Loucy (cell line): ENCODE results near the gene GRN.

ENCODE experiments used
- H2AFZ ChIP-seq: fragments of 200-600 bp; sonication (generic); 2 replicates; pipeline ENCODE4 v1.6.0; 2016; ENCODE audit warnings: antibody characterized with exemption, mild to moderate bottlenecking, low read length, moderate library complexity
- H3F3A ChIP-seq: fragments of 200-600 bp; 2 replicates; pipeline ENCODE4 v1.6.0; 2016; ENCODE audit warnings: antibody characterized with exemption, low read depth, mild to moderate bottlenecking
- H3K27me3 ChIP-seq: fragments of 200-600 bp; sonication (generic); 2 replicates; pipeline ENCODE4 v1.6.1; 2014; ENCODE audit warnings: low read length, mild to moderate bottlenecking; ENCODE audit not compliant: insufficient read depth, poor library complexity, severe bottlenecking
- H3K36me3 ChIP-seq: fragments of 200-600 bp; sonication (generic); 2 replicates; pipeline ENCODE4 v1.6.1; 2016; ENCODE audit warnings: low read length; ENCODE audit not compliant: insufficient read depth
- H3K4me1 ChIP-seq: fragments of 200-600 bp; sonication (generic); 2 replicates; pipeline ENCODE4 v1.5.1; 2014; ENCODE audit warnings: low read length, mild to moderate bottlenecking; ENCODE audit not compliant: insufficient read depth, poor library complexity, severe bottlenecking
- H3K4me2 ChIP-seq: fragments of 200-600 bp; sonication (generic); 2 replicates; pipeline ENCODE4 v1.6.0; 2014; ENCODE audit warnings: antibody characterized with exemption, low read length, low read depth, mild to moderate bottlenecking; ENCODE audit not compliant: poor library complexity, severe bottlenecking
- H3K4me3 ChIP-seq: fragments of 200-600 bp; sonication (generic); 2 replicates; pipeline ENCODE4 v1.5.1; 2014; ENCODE audit warnings: low read length, mild to moderate bottlenecking, mixed read lengths; ENCODE audit not compliant: poor library complexity, severe bottlenecking
- H3K79me2 ChIP-seq: fragments of 200-600 bp; sonication (generic); 2 replicates; pipeline ENCODE4 v1.6.1; 2014; ENCODE audit warnings: low read length; ENCODE audit not compliant: insufficient read depth
- H3K9ac ChIP-seq: fragments of 200-600 bp; sonication (generic); 2 replicates; pipeline ENCODE4 v1.6.0; 2014; ENCODE audit warnings: mild to moderate bottlenecking, low read depth, low read length, moderate library complexity; ENCODE audit not compliant: poor library complexity, severe bottlenecking
- H3K9me2 ChIP-seq: fragments of 200-600 bp; sonication (generic); replicated peaks from 2 replicates; pipeline ENCODE4 v1.6.1; 2016; ENCODE audit warnings: low read depth, low read length, mixed read lengths
- H3K9me3 ChIP-seq: fragments of 200-600 bp; sonication (generic); 2 replicates; pipeline ENCODE4 v1.6.1; 2014; ENCODE audit warnings: mild to moderate bottlenecking, antibody characterized with exemption, low read length, low read depth; ENCODE audit not compliant: insufficient read depth
- H4K20me1 ChIP-seq: fragments of 200-600 bp; sonication (generic); 2 replicates; pipeline ENCODE4 v1.6.0; 2014; ENCODE audit warnings: antibody characterized with exemption, low read length, mild to moderate bottlenecking; ENCODE audit not compliant: insufficient read depth, poor library complexity, severe bottlenecking
- CTCF ChIP-seq: fragments of 200-600 bp; sonication (generic); conservative IDR thresholded peaks from 2 replicates; pipeline ENCODE4 v1.5.1; 2014; ENCODE audit warnings: mild to moderate bottlenecking, antibody characterized with exemption, low read length
- EZH2phosphoT487 ChIP-seq: fragments of 200-600 bp; IDR thresholded peaks from 2 replicates; pipeline ENCODE4 v1.6.1; 2018; ENCODE audit warnings: antibody characterized with exemption, mild to moderate bottlenecking, moderate library complexity, borderline replicate concordance

Gene GRN

GRCh38 chr17:44314524-44314868, 30.6 kb upstream of the GRN start:
- Histone ChIP-seq H4K20me1 (no peaks in the 10 kb centered on the region), H3K4me2 (no peak overlapping the region), H3K9ac (no peak overlapping the region), H3K4me3 (no peak overlapping the region), H2AFZ (no peak overlapping the region), H3F3A (no peaks in the 10 kb centered on the region), H3K9me3 (no peaks in the 10 kb centered on the region), H3K36me3 (no peaks in the 10 kb centered on the region; the same call in 1 of the 2 replicates), H3K9me2 (no peaks in the 10 kb centered on the region), H3K27me3 (no peaks in the 10 kb centered on the region), H3K79me2 (no peaks in the 10 kb centered on the region), H3K4me1 (no peaks in the 10 kb centered on the region)
- no peak for TF ChIP-seq EZH2phosphoT487
- no peak for TF ChIP-seq CTCF

GRCh38 chr17:44314869-44315661, 30.0 kb upstream of the GRN start:
- H3K4me2 ChIP-seq, result no peak overlapping the region
- H3K9me3 ChIP-seq, result no peaks in the 10 kb centered on the region
- no peaks in the 10 kb centered on the region for H3K27me3 ChIP-seq
- no peaks in the 10 kb centered on the region for H4K20me1 ChIP-seq
- no peaks in the 10 kb centered on the region for H3F3A ChIP-seq
- H2AFZ ChIP-seq, result no peak overlapping the region
- H3K4me1 ChIP-seq, result no peaks in the 10 kb centered on the region
- TF ChIP-seq EZH2phosphoT487, result no peak
- H3K36me3 ChIP-seq, result peaks cover 3% of the 10 kb centered on the region; the same call in 1 of the 2 replicates
- no peak overlapping the region for H3K4me3 ChIP-seq
- no peaks in the 10 kb centered on the region for H3K79me2 ChIP-seq
- H3K9me2 ChIP-seq, result no peaks in the 10 kb centered on the region
- H3K9ac ChIP-seq, result no peak overlapping the region

GRCh38 chr17:44315760-44316731, 29.1 kb upstream of the GRN start:
- no peak overlapping the region for H2AFZ ChIP-seq
- no peaks in the 10 kb centered on the region for H3K27me3 ChIP-seq
- H3K4me2 ChIP-seq, result no peak overlapping the region
- TF ChIP-seq CTCF, result no peak
- TF ChIP-seq EZH2phosphoT487, result no peak
- H3K9me3 ChIP-seq, result no peaks in the 10 kb centered on the region
- no peaks in the 10 kb centered on the region for H3K4me1 ChIP-seq
- H3K4me3 ChIP-seq, result no peak overlapping the region
- no peaks in the 10 kb centered on the region for H3K9me2 ChIP-seq
- peaks cover 9% of the 10 kb centered on the region; the same call in 1 of the 2 replicates for H3K36me3 ChIP-seq
- no peaks in the 10 kb centered on the region for H3F3A ChIP-seq
- no peaks in the 10 kb centered on the region for H4K20me1 ChIP-seq
- no peak overlapping the region for H3K9ac ChIP-seq
- no peaks in the 10 kb centered on the region for H3K79me2 ChIP-seq
